Panc1 (cell line): Measurements from ENCODE around the gene OR4C15. TPM values are rescaled to one million over a fixed set of nuclear protein-coding genes. Genes with fewer than 3 reads are reported as not detected.

Experiments
- ATAC-seq: fragments of 200-7000 bp; cut with Tn5 transposase; 2 replicates; pipeline ENCODE4 v1.9.1; 2020; ENCODE audit warnings: mild to moderate bottlenecking, moderate library complexity
- Bru-seq: library from RNA; stranded (reverse); fragments of 400-500 nt; gene quantifications from one replicate; lab custom pipeline; 2021; lab: Mats Ljungman, UMichigan
- BruChase-seq, 2 experiments: library from RNA; stranded (reverse); fragments of 400-500 nt; gene quantifications; one replicate each; lab custom pipeline; 2021; lab: Mats Ljungman, UMichigan
- BruUV-seq: library from RNA; stranded (reverse); fragments of 400-500 nt; replicated peaks from 2 replicates; lab custom pipeline; 2021; lab: Mats Ljungman, UMichigan
- CTCF ChIA-PET: fragments of 300-600 bp; sonication (Branson Sonifier 250); formaldehyde crosslinking; loops from one replicate; lab custom pipeline; 2022; ENCODE audit warnings: antibody characterized with exemption; lab: Charles Lee
- POLR2A ChIA-PET: fragments of 300-600 bp; sonication (Branson Sonifier 250); formaldehyde crosslinking; loops from one replicate; lab custom pipeline; 2022; ENCODE audit warnings: antibody characterized with exemption; lab: Charles Lee
- DNase-seq: peaks from one replicate; pipeline ENCODE4 v3.0.0-alpha.2; 2010; ENCODE audit warnings: low read depth, low spot score
- H3K27ac ChIP-seq: 2 replicates; pipeline ENCODE4 v1.5.1; 2011; ENCODE audit warnings: mild to moderate bottlenecking, low read length, inconsistent platforms
- H3K27me3 ChIP-seq: fragments of 200-500 bp; sonication (Bioruptor generic); 2 replicates; pipeline ENCODE4 v1.6.0; 2014; ENCODE audit warnings: low read length, inconsistent platforms; ENCODE audit not compliant: control insufficient read depth, insufficient read depth
- H3K36me3 ChIP-seq: fragments of 200-500 bp; sonication (Bioruptor generic); 2 replicates; pipeline ENCODE4 v1.5.1; 2014; ENCODE audit warnings: inconsistent platforms, mild to moderate bottlenecking, low read length, moderate library complexity; ENCODE audit not compliant: control insufficient read depth, insufficient read depth
- H3K4me1 ChIP-seq: 2 replicates; pipeline ENCODE4 v1.5.1; 2011; ENCODE audit warnings: inconsistent platforms, mild to moderate bottlenecking, low read length, moderate library complexity; ENCODE audit not compliant: control insufficient read depth, insufficient read depth
- H3K4me3 ChIP-seq, 2 experiments: 2 replicates each; pipeline ENCODE4 v1.5.1; 2011 to 2012; ENCODE audit warnings: low read depth in 2 of 2, low read length in 2 of 2, mild to moderate bottlenecking in 2 of 2, inconsistent platforms in 1 of 2, moderate library complexity in 1 of 2
- H3K9me3 ChIP-seq: fragments of 200-500 bp; sonication (Bioruptor generic); 2 replicates; pipeline ENCODE4 v1.5.1; 2014; ENCODE audit warnings: low read depth, mild to moderate bottlenecking, inconsistent platforms, low read length, moderate library complexity; ENCODE audit not compliant: control insufficient read depth, insufficient read depth
- CTCF ChIP-seq: fragments of 450-650 bp; IDR thresholded peaks from 2 replicates; pipeline ENCODE4 v1.5.1; 2017; ENCODE audit warnings: mild to moderate bottlenecking
- POLR2AphosphoS5 ChIP-seq: IDR thresholded peaks from 2 replicates; pipeline ENCODE4 v1.6.1; 2012; ENCODE audit warnings: mild to moderate bottlenecking, low read depth, low read length, moderate library complexity
- SIN3A ChIP-seq: IDR thresholded peaks from 2 replicates; pipeline ENCODE4 v1.6.1; 2012; ENCODE audit warnings: low read depth, mild to moderate bottlenecking, low read length, moderate library complexity, borderline replicate concordance; ENCODE audit not compliant: insufficient read depth
- TCF7L2 ChIP-seq: IDR thresholded peaks from 2 replicates; pipeline ENCODE4 v1.6.1; 2011; ENCODE audit warnings: mild to moderate bottlenecking, low read depth, low read length, inconsistent platforms
- in situ Hi-C: cut with HindIII; loops from 2 replicates; pipeline ENCODE4 v1.10.0; 2016; ENCODE audit warnings: low sequenced_read_pairs, low pct_unique_long_range_greater_than_20kb
- intact Hi-C: fragments of 100-400 bp; cut with micrococcal nuclease; formaldehyde crosslinking; loops from one replicate; pipeline ENCODE4 v1.10.0; 2022; ENCODE audit not compliant: unreplicated experiment
- long read RNA-seq: library from polyadenylated mRNA; unstranded; transcript quantifications from one replicate; pipeline ENCODE4 v2.0.0, GENCODE V29; 2021; ENCODE audit not compliant: unreplicated experiment
- polyA plus RNA-seq: library from polyadenylated mRNA; unstranded; fragments of >200 nt; gene quantifications from one replicate; pipeline ENCODE4 v1.2.1, GENCODE V29; 2012; ENCODE audit warnings: missing spikeins; ENCODE audit not compliant: insufficient read length
- total RNA-seq: library from RNA; stranded (reverse); gene quantifications from one replicate; pipeline ENCODE4 v1.2.1, GENCODE V29; 2021; ENCODE audit not compliant: unreplicated experiment
- TF ChIP-seq, protein P1 (sequence below), 2 experiments: IDR thresholded peaks; 2 replicates each; pipeline ENCODE4 v1.6.1; 2011 to 2012; ENCODE audit warnings: low read depth in 2 of 2, control low read depth in 1 of 2, low read length in 1 of 2, mild to moderate bottlenecking in 1 of 2, moderate library complexity in 1 of 2; ENCODE audit not compliant: insufficient read depth in 1 of 2

Gene OR4C15
- total RNA-seq (not detected), Bru-seq, nascent RNA (not detected), BruChase-seq, experiment 1, labeled RNA remaining after a 2-hour chase (not detected), BruChase-seq, experiment 2, labeled RNA remaining after a 6-hour chase (not detected)
- polyA plus RNA-seq = not detected
- long read RNA-seq = 0 reads

DNA sequence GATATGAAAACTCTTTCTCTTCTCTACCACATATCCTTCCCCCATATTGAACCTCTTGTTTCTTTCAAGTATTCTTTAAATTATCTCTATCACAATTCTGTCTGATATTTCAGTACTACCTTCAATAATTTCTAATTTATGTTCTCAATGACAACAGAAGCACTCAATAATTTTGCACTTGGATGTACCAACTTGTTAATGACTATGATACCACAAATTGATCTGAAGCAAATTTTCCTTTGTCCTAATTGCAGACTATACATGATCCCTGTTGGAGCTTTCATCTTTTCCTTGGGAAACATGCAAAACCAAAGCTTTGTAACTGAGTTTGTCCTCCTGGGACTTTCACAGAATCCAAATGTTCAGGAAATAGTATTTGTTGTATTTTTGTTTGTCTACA is at the start of gene OR4C15:
TSS of gene OR4C15 (plus strand) at position 301 of the 400 bp plus-strand sequence. CDS start at position 301, 0 bp downstream.
- in situ Hi-C loops = no loop called here
- Histone ChIP-seq H3K27ac (no peak within 1 kb of the TSS), H3K4me1 (no peaks in the 10 kb centered on the region), H3K4me3 (no peak within 1 kb of the TSS), H3K9me3 (no peaks in the 10 kb centered on the region), H3K27me3 (no peaks in the 10 kb centered on the region), H3K36me3 (no peaks in the 10 kb centered on the region)
- no peak for TF ChIP-seq POLR2AphosphoS5
- no peak for TF ChIP-seq SIN3A
- TF ChIP-seq, protein P1, sequence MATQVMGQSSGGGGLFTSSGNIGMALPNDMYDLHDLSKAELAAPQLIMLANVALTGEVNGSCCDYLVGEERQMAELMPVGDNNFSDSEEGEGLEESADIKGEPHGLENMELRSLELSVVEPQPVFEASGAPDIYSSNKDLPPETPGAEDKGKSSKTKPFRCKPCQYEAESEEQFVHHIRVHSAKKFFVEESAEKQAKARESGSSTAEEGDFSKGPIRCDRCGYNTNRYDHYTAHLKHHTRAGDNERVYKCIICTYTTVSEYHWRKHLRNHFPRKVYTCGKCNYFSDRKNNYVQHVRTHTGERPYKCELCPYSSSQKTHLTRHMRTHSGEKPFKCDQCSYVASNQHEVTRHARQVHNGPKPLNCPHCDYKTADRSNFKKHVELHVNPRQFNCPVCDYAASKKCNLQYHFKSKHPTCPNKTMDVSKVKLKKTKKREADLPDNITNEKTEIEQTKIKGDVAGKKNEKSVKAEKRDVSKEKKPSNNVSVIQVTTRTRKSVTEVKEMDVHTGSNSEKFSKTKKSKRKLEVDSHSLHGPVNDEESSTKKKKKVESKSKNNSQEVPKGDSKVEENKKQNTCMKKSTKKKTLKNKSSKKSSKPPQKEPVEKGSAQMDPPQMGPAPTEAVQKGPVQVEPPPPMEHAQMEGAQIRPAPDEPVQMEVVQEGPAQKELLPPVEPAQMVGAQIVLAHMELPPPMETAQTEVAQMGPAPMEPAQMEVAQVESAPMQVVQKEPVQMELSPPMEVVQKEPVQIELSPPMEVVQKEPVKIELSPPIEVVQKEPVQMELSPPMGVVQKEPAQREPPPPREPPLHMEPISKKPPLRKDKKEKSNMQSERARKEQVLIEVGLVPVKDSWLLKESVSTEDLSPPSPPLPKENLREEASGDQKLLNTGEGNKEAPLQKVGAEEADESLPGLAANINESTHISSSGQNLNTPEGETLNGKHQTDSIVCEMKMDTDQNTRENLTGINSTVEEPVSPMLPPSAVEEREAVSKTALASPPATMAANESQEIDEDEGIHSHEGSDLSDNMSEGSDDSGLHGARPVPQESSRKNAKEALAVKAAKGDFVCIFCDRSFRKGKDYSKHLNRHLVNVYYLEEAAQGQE (IDR thresholded peaks at IDR 0.05; ENCODE audit: insufficient read depth in 1 of 2, low read depth in 2 of 2, low read length in 1 of 2) = no peak
- no peak for TF ChIP-seq CTCF
- no peak for TF ChIP-seq TCF7L2
- no TSS peak for BruUV-seq
- DNase-seq (no peak), ATAC-seq (no peak)
- intact Hi-C loops = no loop called here
- POLR2A ChIA-PET = interaction anchor here (0.5 kb wide), 1 partner anchor 901 kb away, joined by 8 read pairs; no protein-coding TSS in a partner anchor
- CTCF ChIA-PET = no interaction called here

DNA sequence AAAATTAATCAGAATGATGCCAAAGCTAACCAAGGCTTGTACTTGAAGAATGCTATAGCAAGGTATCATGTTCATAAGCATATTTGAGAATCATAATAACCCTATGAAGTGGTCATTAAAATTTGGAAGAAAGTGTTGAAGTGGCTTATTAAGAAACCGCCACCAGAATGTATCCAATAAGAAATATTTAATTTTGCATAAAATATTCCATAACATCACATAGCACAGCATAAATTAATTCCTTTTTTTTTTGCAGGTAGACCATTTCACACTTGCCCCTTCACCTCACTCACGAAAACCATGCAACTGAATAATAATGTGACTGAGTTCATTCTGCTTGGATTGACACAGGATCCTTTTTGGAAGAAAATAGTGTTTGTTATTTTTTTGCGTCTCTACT is 17.6 kb downstream of the OR4C15 start, which contains the start of gene OR4C16:
TSS of gene OR4C16 (plus strand) at position 301 of the 400 bp plus-strand sequence. CDS start at position 301, 0 bp downstream.
- intact Hi-C loops (loop anchor here (5.0 to 10.0 kb wide), 2 partner anchors 35 to 57 kb away; no protein-coding TSS in a partner anchor), in situ Hi-C loops (no loop called here)
- H3K36me3 ChIP-seq = no peaks in the 10 kb centered on the region
- no peak within 1 kb of the TSS for H3K4me3 ChIP-seq
- no peak for DNase-seq
- H3K9me3 ChIP-seq = no peaks in the 10 kb centered on the region; the same call in 1 of the 2 replicates
- no peak for ATAC-seq
- no peaks in the 10 kb centered on the region for H3K27me3 ChIP-seq
- POLR2A ChIA-PET = no interaction called here
- no peaks in the 10 kb centered on the region for H3K4me1 ChIP-seq
- no TSS peak for BruUV-seq
- TF ChIP-seq CTCF (no peak), TCF7L2 (no peak), SIN3A (no peak), POLR2AphosphoS5 (no peak)
- TF ChIP-seq, protein P1 (IDR thresholded peaks at IDR 0.05; ENCODE audit: insufficient read depth in 1 of 2, low read depth in 2 of 2, low read length in 1 of 2) = no peak
- CTCF ChIA-PET = no interaction called here
- H3K27ac ChIP-seq = no peak within 1 kb of the TSS
